H9 (cell line): ENCODE data around the gene RFFL. TPM values are rescaled to one million over a fixed set of nuclear protein-coding genes. Genes with fewer than 3 reads are reported as not detected.

Experiments
- DNase-seq: peaks from one replicate; pipeline ENCODE4 v3.0.0-alpha.2; 2017
- H2AFZ ChIP-seq: one replicate; pipeline ENCODE4 v1.6.1; 2013; ENCODE audit warnings: mild to moderate bottlenecking, low read length, control low read depth, moderate library complexity
- H2AK5ac ChIP-seq: 2 replicates; pipeline ENCODE4 v1.6.1; 2013; ENCODE audit warnings: low read length, control low read depth, mixed read lengths; ENCODE audit not compliant: insufficient read length
- H2BK120ac ChIP-seq: one replicate; pipeline ENCODE4 v1.6.1; 2013; ENCODE audit warnings: low read depth, mild to moderate bottlenecking, low read length, control low read depth, inconsistent platforms; ENCODE audit not compliant: poor library complexity, severe bottlenecking
- H2BK12ac ChIP-seq: 2 replicates; pipeline ENCODE4 v1.6.1; 2013; ENCODE audit warnings: low read length, control low read depth, mixed read lengths, low read depth; ENCODE audit not compliant: insufficient read length
- H2BK15ac ChIP-seq: 2 replicates; pipeline ENCODE4 v1.6.1; 2013; ENCODE audit warnings: low read depth, low read length, control low read depth
- H2BK20ac ChIP-seq: one replicate; pipeline ENCODE4 v1.6.1; 2013; ENCODE audit warnings: low read depth, mild to moderate bottlenecking, low read length, control low read depth, inconsistent platforms; ENCODE audit not compliant: poor library complexity, severe bottlenecking
- H2BK5ac ChIP-seq: 2 replicates; pipeline ENCODE4 v1.6.1; 2013; ENCODE audit warnings: low read length, control low read depth, mixed read lengths; ENCODE audit not compliant: insufficient read length
- H3K14ac ChIP-seq: 2 replicates; pipeline ENCODE4 v1.6.1; 2013; ENCODE audit warnings: low read length, control low read depth; ENCODE audit not compliant: insufficient read depth
- H3K18ac ChIP-seq: 2 replicates; pipeline ENCODE4 v1.6.1; 2013; ENCODE audit warnings: low read depth, mild to moderate bottlenecking, mixed read lengths, low read length, control low read depth; ENCODE audit not compliant: insufficient read length
- H3K23ac ChIP-seq: 2 replicates; pipeline ENCODE4 v1.6.1; 2013; ENCODE audit warnings: low read length, control low read depth, mixed read lengths, low read depth; ENCODE audit not compliant: insufficient read length
- H3K23me2 ChIP-seq: 2 replicates; pipeline ENCODE4 v1.6.1; 2013; ENCODE audit warnings: low read depth, mild to moderate bottlenecking, mixed read lengths, low read length, control low read depth; ENCODE audit not compliant: insufficient read length, poor library complexity, severe bottlenecking
- H3K27ac ChIP-seq: 2 replicates; pipeline ENCODE4 v1.5.1; 2013; ENCODE audit warnings: low read length, control low read depth, mixed read lengths, low read depth; ENCODE audit not compliant: insufficient read length
- H3K27me3 ChIP-seq: 2 replicates; pipeline ENCODE4 v1.6.1; 2013; ENCODE audit warnings: low read length, control low read depth, inconsistent platforms; ENCODE audit not compliant: insufficient read depth
- H3K4ac ChIP-seq: 2 replicates; pipeline ENCODE4 v1.6.1; 2013; ENCODE audit warnings: low read depth, mild to moderate bottlenecking, control low read depth, inconsistent platforms, low read length, moderate library complexity
- H3K4me1 ChIP-seq: 2 replicates; pipeline ENCODE4 v1.6.1; 2013; ENCODE audit warnings: low read length, control low read depth, inconsistent platforms; ENCODE audit not compliant: insufficient read depth
- H3K4me2 ChIP-seq: 2 replicates; pipeline ENCODE4 v1.6.1; 2013; ENCODE audit warnings: low read length, control low read depth, mixed read lengths; ENCODE audit not compliant: insufficient read length, insufficient read depth
- H3K56ac ChIP-seq: 2 replicates; pipeline ENCODE4 v1.6.1; 2013; ENCODE audit warnings: low read depth, mild to moderate bottlenecking, mixed read lengths, low read length, control low read depth; ENCODE audit not compliant: insufficient read length
- H3K79me1 ChIP-seq: 2 replicates; pipeline ENCODE4 v1.6.1; 2013; ENCODE audit warnings: low read depth, mild to moderate bottlenecking, moderate library complexity, low read length, control low read depth, inconsistent platforms; ENCODE audit not compliant: insufficient read depth, poor library complexity, severe bottlenecking
- H3K79me2 ChIP-seq: 2 replicates; pipeline ENCODE4 v1.6.1; 2013; ENCODE audit warnings: low read length, control low read depth, inconsistent platforms; ENCODE audit not compliant: insufficient read depth
- H3K9ac ChIP-seq: 2 replicates; pipeline ENCODE4 v1.6.1; 2013; ENCODE audit warnings: low read length, control low read depth, mixed read lengths; ENCODE audit not compliant: insufficient read length; ENCODE audit errors: extremely low read depth
- H3K9me3 ChIP-seq: one replicate; pipeline ENCODE4 v1.6.1; 2013; ENCODE audit warnings: low read depth, low read length, inconsistent platforms; ENCODE audit not compliant: control insufficient read depth
- H3T11ph ChIP-seq: one replicate; pipeline ENCODE4 v1.6.1; 2013; ENCODE audit warnings: mild to moderate bottlenecking, low read length, control low read depth, inconsistent platforms
- H4K20me1 ChIP-seq: one replicate; pipeline ENCODE4 v1.6.1; 2013; ENCODE audit not compliant: control insufficient read depth, insufficient read length, insufficient read depth
- H4K5ac ChIP-seq: 2 replicates; pipeline ENCODE4 v1.6.1; 2013; ENCODE audit warnings: low read depth, mild to moderate bottlenecking, mixed read lengths, low read length, control low read depth; ENCODE audit not compliant: insufficient read length
- H4K8ac ChIP-seq: replicated peaks from 2 replicates; pipeline ENCODE4 v1.6.1; 2013; ENCODE audit warnings: low read length, control low read depth, mixed read lengths, low read depth; ENCODE audit not compliant: insufficient read length
- H4K91ac ChIP-seq: 2 replicates; pipeline ENCODE4 v1.6.1; 2013; ENCODE audit warnings: low read depth, mild to moderate bottlenecking, moderate library complexity, mixed read lengths, low read length, control low read depth; ENCODE audit not compliant: insufficient read length
- H3K27ac Mint-ChIP-seq, 3 experiments: 2 replicates in 2 of 3; 3 replicates in 1 of 3; pipeline ENCODE4 v1.8.0; 2020 to 2021; ENCODE audit warnings: mixed read lengths in 3 of 3, mild to moderate bottlenecking in 1 of 3, moderate library complexity in 1 of 3
- H3K27me3 Mint-ChIP-seq: 2 replicates; pipeline ENCODE4 v1.8.0; 2021; ENCODE audit warnings: low read depth, mild to moderate bottlenecking, moderate library complexity, mixed read lengths
- H3K36me3 Mint-ChIP-seq, 3 experiments: 2 replicates in 2 of 3; 3 replicates in 1 of 3; pipeline ENCODE4 v1.8.0; 2020 to 2021; ENCODE audit warnings: low read depth in 3 of 3, mixed read lengths in 3 of 3; ENCODE audit not compliant: insufficient read depth in 1 of 3
- H3K4me1 Mint-ChIP-seq, 2 experiments: 2 replicates each; pipeline ENCODE4 v1.8.0; 2020; ENCODE audit warnings: mixed read lengths in 2 of 2
- H3K4me3 Mint-ChIP-seq, 2 experiments: 2 replicates in 1 of 2; 3 replicates in 1 of 2; pipeline ENCODE4 v1.8.0; 2020 to 2021; ENCODE audit warnings: mild to moderate bottlenecking in 2 of 2, mixed read lengths in 2 of 2, moderate library complexity in 1 of 2
- H3K9me3 Mint-ChIP-seq, 2 experiments: 2 replicates in 1 of 2; 3 replicates in 1 of 2; pipeline ENCODE4 v1.8.0; 2020; ENCODE audit warnings: mild to moderate bottlenecking in 2 of 2, mixed read lengths in 2 of 2, moderate library complexity in 1 of 2
- CTCF ChIP-seq: fragments of 200-600 bp; sonication (generic); conservative IDR thresholded peaks from 3 replicates; pipeline ENCODE4 v1.8.0; 2021; ENCODE audit warnings: antibody characterized with exemption, mild to moderate bottlenecking
- WGBS: extraction: QIAGEN DNeasy Blood & Tissue Kit; methylation state at CpG from one replicate; pipeline ENCODE4 v1.1.7; 2013; ENCODE audit warnings: missing lambda C conversion rate, low lambda C conversion rate, mixed read lengths; ENCODE audit not compliant: insufficient read length; ENCODE audit errors: extremely low coverage; 5-methylcytosine and 5-hydroxymethylcytosine counted together
- total RNA-seq: library from RNA; stranded (reverse); gene quantifications from 2 replicates; pipeline ENCODE4 v1.2.1, GENCODE V29; 2021

RFFL gene
- total RNA-seq, 1 experiment from 2014 or later: 21.1 TPM

- H3K9ac ChIP-seq: no peak overlapping the region
- no peaks in the 10 kb centered on the region for H3K23me2 ChIP-seq
- H3K4me2 ChIP-seq: no peak overlapping the region
- no peak overlapping the region for H2BK5ac ChIP-seq
- no peaks in the 10 kb centered on the region for H3K9me3 ChIP-seq
- H2AFZ ChIP-seq: no peak overlapping the region
- H3K4me1 ChIP-seq: peaks cover 3% of the 10 kb centered on the region; the same call in 1 of the 2 replicates
- no peaks in the 10 kb centered on the region for H3K9me3 Mint-ChIP-seq
- no peak overlapping the region for H4K8ac ChIP-seq
- no peaks in the 10 kb centered on the region for H3K27me3 Mint-ChIP-seq
- no peak overlapping the region for H2BK20ac ChIP-seq
- H3K27ac ChIP-seq: no peak overlapping the region
- H4K5ac ChIP-seq: no peak overlapping the region
- H3K27me3 ChIP-seq: no peaks in the 10 kb centered on the region
- no peak overlapping the region for H3K4ac ChIP-seq
- H3K79me1 ChIP-seq: peaks cover 2% of the 10 kb centered on the region
- H3K36me3 Mint-ChIP-seq: no peaks in the 10 kb centered on the region
- no peak overlapping the region for H2BK12ac ChIP-seq
- 0 out of 2 replicates have a peak, but pooled peaks cover 2% of the 10 kb centered on the region for H3K79me2 ChIP-seq
- WGBS: no CpG with 5 or more reads among the region's 2 CpGs
- no peak for DNase-seq
- no peak overlapping the region for H2AK5ac ChIP-seq
- H3K14ac ChIP-seq: no peak overlapping the region
- H3K56ac ChIP-seq: no peak overlapping the region
- H4K91ac ChIP-seq: no peak overlapping the region
- no peak overlapping the region for H3K18ac ChIP-seq
- H3T11ph ChIP-seq: no peak overlapping the region
- no peak overlapping the region for H3K27ac Mint-ChIP-seq
- H3K4me3 Mint-ChIP-seq: no peak overlapping the region
- H2BK15ac ChIP-seq: no peak overlapping the region
- peaks cover 5% of the 10 kb centered on the region in 2 experiments for H3K4me1 Mint-ChIP-seq
- TF ChIP-seq CTCF: no peak
- no peaks in the 10 kb centered on the region for H4K20me1 ChIP-seq
- H3K23ac ChIP-seq: no peak overlapping the region
- no peak overlapping the region for H2BK120ac ChIP-seq
These were observed 11.5 kb upstream of the RFFL start for GRCh38 chr17:35074711-35075707.
